Fibroblast of the aortic adventitia (primary cell): ENCODE data around the gene CD2AP. TPM values are rescaled to one million over a fixed set of nuclear protein-coding genes. Genes with fewer than 3 reads are reported as not detected.

ENCODE experiments used
- DNase-seq: peaks from one replicate; pipeline ENCODE4 v3.0.0-alpha.2; 2010; ENCODE audit warnings: low read depth
- H3K4me3 ChIP-seq: 2 replicates; pipeline ENCODE4 v1.5.1; 2011; ENCODE audit warnings: low read depth, mild to moderate bottlenecking, control low read depth, low read length, moderate library complexity
- total RNA-seq: library from RNA; depleted of rRNA; stranded (reverse); fragments of >200 nt; gene quantifications from 2 replicates; pipeline ENCODE4 v1.2.3, GENCODE V29; 2012; ENCODE audit warnings: low replicate concordance
- TF ChIP-seq, protein P1 (sequence below): IDR thresholded peaks from 2 replicates; pipeline ENCODE4 v1.5.1; 2011; ENCODE audit warnings: mild to moderate bottlenecking, low read length, control low read depth, inconsistent platforms; ENCODE audit not compliant: insufficient read depth

The CD2AP gene
- total RNA-seq, 1 donor, result 33.3 TPM

DNA sequence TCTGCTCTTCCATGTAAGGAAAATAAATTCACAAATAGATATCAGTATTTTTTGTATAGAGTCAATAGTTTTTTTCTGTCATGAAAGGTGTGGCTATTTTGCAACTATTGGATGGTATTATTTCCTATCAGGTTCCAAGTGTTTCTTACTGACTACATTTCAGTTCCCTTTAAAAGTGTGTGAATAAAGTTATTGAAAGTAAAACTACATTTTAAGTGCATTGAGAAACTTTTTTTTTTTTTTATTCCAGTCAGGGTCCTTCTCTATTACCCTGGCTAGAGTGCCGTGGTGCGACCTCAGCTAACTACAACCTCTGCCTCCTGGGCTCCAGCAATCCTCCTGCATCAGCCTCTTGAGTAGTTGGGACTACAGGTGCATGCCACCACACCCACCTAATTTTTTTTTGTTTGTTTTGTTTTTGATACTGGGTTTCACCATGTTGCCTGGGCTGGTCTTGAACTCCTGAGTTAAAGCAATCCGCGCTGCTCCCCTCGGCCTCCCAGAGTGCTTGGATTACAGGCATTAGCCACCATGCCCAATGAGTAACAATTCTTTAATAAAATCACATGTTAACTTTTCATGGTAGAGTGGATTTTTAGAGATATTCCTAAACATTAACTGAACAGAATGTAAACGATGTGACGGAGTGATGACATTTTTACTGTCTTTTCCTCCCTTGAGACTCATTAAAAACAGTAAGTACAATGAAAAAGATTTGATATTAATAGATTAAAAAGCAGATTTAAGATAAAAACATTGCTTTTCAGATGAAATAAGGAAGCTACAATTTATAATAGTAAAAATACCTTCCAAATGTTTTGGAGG lies 151.1 kb downstream of the CD2AP start:
- DNase-seq, result no peak
- no peak overlapping the region for H3K4me3 ChIP-seq
- TF ChIP-seq, protein P1, sequence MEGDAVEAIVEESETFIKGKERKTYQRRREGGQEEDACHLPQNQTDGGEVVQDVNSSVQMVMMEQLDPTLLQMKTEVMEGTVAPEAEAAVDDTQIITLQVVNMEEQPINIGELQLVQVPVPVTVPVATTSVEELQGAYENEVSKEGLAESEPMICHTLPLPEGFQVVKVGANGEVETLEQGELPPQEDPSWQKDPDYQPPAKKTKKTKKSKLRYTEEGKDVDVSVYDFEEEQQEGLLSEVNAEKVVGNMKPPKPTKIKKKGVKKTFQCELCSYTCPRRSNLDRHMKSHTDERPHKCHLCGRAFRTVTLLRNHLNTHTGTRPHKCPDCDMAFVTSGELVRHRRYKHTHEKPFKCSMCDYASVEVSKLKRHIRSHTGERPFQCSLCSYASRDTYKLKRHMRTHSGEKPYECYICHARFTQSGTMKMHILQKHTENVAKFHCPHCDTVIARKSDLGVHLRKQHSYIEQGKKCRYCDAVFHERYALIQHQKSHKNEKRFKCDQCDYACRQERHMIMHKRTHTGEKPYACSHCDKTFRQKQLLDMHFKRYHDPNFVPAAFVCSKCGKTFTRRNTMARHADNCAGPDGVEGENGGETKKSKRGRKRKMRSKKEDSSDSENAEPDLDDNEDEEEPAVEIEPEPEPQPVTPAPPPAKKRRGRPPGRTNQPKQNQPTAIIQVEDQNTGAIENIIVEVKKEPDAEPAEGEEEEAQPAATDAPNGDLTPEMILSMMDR, result no peak

DNA sequence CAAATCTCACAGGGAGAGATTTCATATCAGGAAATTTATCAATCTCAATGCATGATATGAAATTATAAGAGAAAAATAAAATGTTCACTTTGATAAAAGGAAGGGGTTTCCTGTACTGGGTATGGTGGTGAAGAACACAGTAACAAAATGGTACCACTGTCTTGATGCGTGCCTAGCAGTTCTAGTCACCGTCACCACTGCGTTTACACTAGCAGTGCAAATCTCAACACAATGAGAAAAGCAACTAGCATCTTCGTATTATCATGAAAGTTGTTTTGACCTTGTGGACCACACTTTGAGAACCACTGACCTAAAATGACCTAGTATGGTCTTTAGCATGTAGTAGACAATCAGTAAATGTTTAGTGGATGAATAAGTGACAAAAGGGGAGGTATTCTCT lies 152.4 kb downstream of the CD2AP start:
- no peak overlapping the region for H3K4me3 ChIP-seq
- no peak for DNase-seq
- TF ChIP-seq, protein P1, result no peak

DNA sequence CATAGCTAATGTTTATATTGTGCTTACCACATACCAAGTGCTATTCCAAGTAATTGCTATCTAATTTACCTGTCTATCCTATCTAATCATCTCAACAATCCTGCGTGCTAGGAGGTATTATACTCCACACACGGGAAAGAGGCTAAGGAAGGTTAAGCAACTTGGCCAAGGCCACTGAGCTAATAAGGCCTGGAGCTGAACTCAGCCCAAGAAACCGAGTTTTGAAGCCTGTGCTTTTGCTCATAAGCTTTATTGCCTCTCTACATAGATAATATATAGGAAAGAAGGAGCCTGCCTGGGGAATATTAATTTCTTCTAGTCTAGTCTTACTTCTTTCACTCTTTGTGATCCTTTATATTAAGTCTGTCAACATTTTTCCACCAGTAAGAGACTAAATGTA lies 153.0 kb downstream of the CD2AP start:
- DNase-seq, result no peak
- TF ChIP-seq, protein P1, result no peak
- no peak overlapping the region for H3K4me3 ChIP-seq

DNA sequence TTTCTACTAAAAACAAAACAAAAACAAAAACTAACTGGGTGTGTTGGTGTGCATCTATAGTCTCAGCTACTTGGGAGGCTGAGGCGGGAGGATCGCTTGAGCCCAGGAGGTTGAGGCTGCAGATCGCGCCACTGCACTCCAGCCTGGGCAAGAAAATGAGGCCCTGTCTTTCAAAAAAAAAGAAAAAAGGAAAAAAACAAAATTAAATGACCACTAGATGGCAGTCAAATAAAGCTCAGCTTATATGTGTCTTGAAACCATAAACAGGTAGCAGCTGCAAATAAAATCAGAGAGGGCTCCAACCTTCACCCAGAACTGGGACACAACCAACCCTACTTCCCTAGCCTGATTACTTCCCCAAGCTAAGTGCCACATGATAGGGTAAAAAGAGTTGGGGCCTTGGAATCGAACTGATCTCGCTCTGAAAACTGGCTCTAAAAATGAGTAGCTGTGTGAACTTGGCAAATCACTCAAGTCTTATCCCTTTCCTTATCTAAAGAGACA lies 153.7 kb downstream of the CD2AP start:
- no peak overlapping the region for H3K4me3 ChIP-seq
- peak; percentile 77 for DNase-seq
- TF ChIP-seq, protein P1, result peak; percentile 49

DNA sequence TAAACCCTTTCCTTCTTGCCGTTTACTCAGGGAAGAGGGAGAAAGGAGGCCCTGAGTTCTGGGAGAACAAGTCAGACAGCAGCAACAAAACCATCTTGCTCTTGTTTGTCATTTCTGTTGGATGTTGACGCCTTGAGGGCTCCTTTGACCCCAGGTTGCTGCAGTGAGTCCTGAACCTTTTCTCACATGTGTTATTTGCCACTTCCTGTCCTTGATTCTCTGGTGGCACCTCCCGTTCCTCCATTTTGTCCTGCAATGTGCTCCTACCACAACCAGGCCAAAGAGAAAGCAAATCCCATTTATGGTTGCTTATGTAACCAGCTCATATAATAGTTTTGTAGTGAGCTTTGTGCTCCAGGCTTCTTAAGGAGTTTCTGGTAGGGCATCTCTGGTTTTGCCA lies 154.2 kb downstream of the CD2AP start:
- DNase-seq, result peak; percentile 35
- TF ChIP-seq, protein P1, result no peak
- H3K4me3 ChIP-seq, result no peak overlapping the region

DNA sequence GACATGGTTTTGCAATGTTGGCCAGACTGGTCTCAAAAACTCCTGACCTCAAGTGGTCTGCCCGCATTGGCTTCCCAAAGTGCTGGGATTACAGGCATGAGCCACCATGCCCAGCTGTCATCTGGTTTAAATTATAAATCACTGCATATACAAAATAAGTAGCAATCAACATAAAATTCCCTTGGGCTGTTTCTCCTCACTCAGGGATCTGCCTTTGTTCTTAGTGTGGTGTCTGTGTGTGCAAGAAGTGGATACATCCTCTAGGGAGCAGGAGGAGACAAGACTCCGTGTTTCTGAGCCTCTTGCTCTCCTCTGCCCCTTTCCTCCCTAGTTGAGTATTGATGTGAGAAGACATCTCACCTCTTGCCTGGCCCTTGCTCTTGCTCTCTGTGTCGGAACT lies 155.6 kb downstream of the CD2AP start:
- DNase-seq, result peak; percentile 34
- TF ChIP-seq, protein P1, result peak; percentile 3
- no peak overlapping the region for H3K4me3 ChIP-seq
